ENCODE measurements around the gene FBXW4.

Gene FBXW4

DNA sequence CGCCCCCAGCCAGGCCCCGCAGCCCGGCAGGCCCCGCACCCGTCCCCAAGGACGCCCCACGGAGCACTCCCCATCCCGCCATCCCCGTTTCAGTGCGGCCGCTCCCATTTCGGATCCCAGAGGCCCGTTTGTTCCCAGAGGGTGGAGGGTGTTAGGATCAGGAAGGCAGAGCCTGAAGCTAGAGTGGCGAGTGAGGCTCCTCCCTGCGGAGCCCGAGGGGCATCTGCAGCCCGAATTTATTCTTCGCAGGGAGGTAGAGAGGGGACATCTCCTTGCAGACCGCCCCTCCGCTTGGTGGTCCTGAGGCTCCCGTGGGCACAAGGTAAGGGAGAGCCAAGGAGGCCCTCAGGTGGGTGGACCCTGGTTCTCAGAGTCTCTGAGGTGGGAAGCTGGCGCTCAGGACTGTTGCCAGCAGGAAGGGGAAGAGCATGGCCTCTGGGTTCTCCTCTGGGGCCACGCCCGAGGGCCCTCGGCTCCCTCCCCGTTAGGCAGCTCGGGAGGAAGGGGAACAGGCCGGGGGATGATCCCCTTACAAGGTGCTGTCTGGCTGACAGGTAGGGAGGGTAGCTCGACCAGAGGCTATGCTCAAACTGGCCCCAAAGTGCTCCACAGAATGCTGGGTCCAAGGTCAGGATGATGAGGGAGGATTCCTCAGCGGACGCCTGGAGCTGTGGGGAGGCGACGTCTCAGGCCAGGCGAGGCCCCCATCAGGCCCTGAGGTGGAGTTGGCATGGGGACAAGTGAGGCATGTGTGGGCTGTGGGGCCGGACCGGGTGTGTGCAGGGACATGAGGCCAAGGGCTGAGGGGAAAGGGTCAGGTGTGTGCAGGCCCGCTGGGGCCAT, 124.3 kb downstream of the FBXW4 start:
- no peak for TF ChIP-seq ZFX (IDR thresholded peaks at IDR 0.05; ENCODE audit: borderline replicate concordance)
- TF ChIP-seq CTCF (IDR thresholded peaks at IDR 0.05): peak; percentile 72
- H3K27ac ChIP-seq: no peak overlapping the region

DNA sequence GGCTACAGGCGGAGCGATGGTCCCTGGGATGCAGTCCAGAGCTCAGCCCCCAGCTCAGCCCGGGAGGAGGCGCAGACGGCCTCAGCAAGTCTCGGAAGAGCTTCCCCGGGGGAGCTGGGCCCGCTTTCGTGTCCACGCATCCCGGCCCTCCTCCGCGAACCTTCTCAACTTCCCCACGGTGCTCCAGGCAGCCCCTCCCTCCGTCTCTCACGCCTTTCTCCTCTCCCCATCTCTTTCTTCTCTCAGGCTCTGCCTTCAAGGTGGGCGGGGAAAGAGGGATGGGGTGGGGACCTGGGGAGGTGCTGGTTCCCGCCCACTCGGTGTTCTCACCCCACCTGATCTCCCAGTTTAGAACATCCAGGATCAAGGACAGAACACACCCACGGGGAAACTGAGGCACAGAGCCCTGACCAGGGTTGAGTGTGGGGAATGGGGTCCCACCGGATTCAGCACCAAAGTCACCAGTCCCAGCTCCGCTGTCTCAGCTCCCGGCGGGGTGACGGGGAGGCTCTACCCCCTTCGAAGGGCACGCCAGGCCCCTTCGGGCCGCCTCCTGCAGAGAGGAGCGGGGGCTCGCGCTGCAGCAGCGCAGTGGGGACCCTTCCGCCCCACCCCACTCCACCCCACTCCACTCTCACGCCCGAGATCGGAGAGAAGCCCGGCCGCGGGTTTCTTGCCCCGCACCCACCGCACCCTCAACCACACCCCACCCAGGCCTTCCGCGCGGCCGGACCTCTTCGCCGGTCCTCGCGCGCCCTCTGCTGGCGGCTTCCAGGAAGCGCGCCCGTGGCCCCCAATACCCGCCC, 125.1 kb downstream of the FBXW4 start:
- peak; percentile 90 for TF ChIP-seq CTCF (IDR thresholded peaks at IDR 0.05)
- no peak for TF ChIP-seq ZFX (IDR thresholded peaks at IDR 0.05; ENCODE audit: borderline replicate concordance)
- H3K27ac ChIP-seq: no peak overlapping the region

DNA sequence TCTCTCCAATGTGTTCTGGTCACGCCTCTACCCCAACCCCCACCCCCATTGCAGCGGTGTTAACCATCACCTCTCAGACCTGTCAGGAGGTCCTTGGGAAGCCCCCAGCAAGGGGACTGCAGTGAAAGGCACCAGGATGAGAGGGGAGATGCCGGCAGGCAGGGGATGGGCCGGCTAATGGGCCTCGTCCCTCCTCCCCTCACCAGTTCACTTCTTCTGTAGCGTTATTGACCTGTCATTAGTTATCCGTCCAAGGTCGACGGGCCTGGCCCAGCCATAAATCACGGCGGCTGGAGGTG, 125.7 kb downstream of the FBXW4 start:
- no peak for TF ChIP-seq CTCF (IDR thresholded peaks at IDR 0.05)
- no peak overlapping the region for H3K27ac ChIP-seq

- TF ChIP-seq CTCF (IDR thresholded peaks at IDR 0.05) (no peak), ZFX (IDR thresholded peaks at IDR 0.05; ENCODE audit: borderline replicate concordance) (no peak)
- H3K27ac ChIP-seq: no peak overlapping the region
Observed at GRCh38 chr10:101568054-101568745, 126.8 kb downstream of the FBXW4 start.

- TF ChIP-seq CTCF (IDR thresholded peaks at IDR 0.05) (no peak), ZFX (IDR thresholded peaks at IDR 0.05; ENCODE audit: borderline replicate concordance) (no peak)
Observed at GRCh38 chr10:101567165-101568006, 127.6 kb downstream of the FBXW4 start.

GRCh38 chr10:101566333-101567164, 128.4 kb downstream of the FBXW4 start:
- no peak for TF ChIP-seq ZFX (IDR thresholded peaks at IDR 0.05; ENCODE audit: borderline replicate concordance)
- no peak for TF ChIP-seq CTCF (IDR thresholded peaks at IDR 0.05)
- no peak overlapping the region for H3K27ac ChIP-seq

More at GRCh38 chr10:101567165-101568006, 127.6 kb downstream of the FBXW4 start:
- H3K27ac ChIP-seq: no peak overlapping the region

Measured in 22Rv1 (cell line).